Spleen (tissue), 11 donors: Measurements from ENCODE around the gene BAZ1B. TPM values are rescaled to one million over a fixed set of nuclear protein-coding genes. Genes with fewer than 3 reads are reported as not detected.
A peak's percentile ranks its signal among the peaks of the same experiment; 100 is the strongest.
"Not testable (repeated sequence)": the region's sequence is repeated elsewhere in the genome, so short reads cannot be mapped to it uniquely, and the experiment has no call there.

ENCODE experiments used
- DNase-seq: peaks from one replicate; pipeline ENCODE4 v3.0.0-alpha.2; 2020
- H3K27ac ChIP-seq, 8 donors: fragments of 200-600 bp; sonication (generic) in 7 of 8; 1 replicate in 4 of 8; 2 replicates in 4 of 8; pipeline versions ENCODE4 v1.5.0 to v1.8.0; 2016 to 2021; ENCODE audit warnings: inconsistent platforms in 4 of 8, mild to moderate bottlenecking in 4 of 8, moderate library complexity in 1 of 8
- H3K27me3 ChIP-seq, 7 donors: fragments of 200-600 bp; sonication (generic) in 6 of 7; replicated peaks in 1 of 7; 1 replicate in 4 of 7; 2 replicates in 3 of 7; pipeline versions ENCODE4 v1.5.0 to v1.8.0; 2016 to 2021; ENCODE audit warnings: inconsistent platforms in 3 of 7, mild to moderate bottlenecking in 1 of 7
- H3K36me3 ChIP-seq, 6 donors: fragments of 200-600 bp; sonication (generic) in 5 of 6; 1 replicate in 4 of 6; 2 replicates in 2 of 6; pipeline versions ENCODE4 v1.5.0 to v1.8.0; 2016 to 2021; ENCODE audit warnings: inconsistent platforms in 2 of 6
- H3K4me1 ChIP-seq, 6 donors: fragments of 200-600 bp; sonication (generic) in 5 of 6; 1 replicate in 3 of 6; 2 replicates in 3 of 6; pipeline versions ENCODE4 v1.5.0 to v1.8.0; 2016 to 2021; ENCODE audit warnings: inconsistent platforms in 3 of 6
- H3K4me3 ChIP-seq, 8 donors: fragments of 200-600 bp; sonication (generic) in 7 of 8; 1 replicate in 4 of 8; 2 replicates in 4 of 8; pipeline versions ENCODE4 v1.5.0 to v1.8.0; 2016 to 2021; ENCODE audit warnings: inconsistent platforms in 4 of 8, mild to moderate bottlenecking in 4 of 8, moderate library complexity in 2 of 8
- H3K9me3 ChIP-seq, 8 donors: fragments of 200-600 bp; sonication (generic) in 7 of 8; 1 replicate in 4 of 8; 2 replicates in 4 of 8; pipeline versions ENCODE4 v1.5.0 to v1.8.0; 2016 to 2021; ENCODE audit warnings: inconsistent platforms in 4 of 8
- CTCF ChIP-seq, 11 experiments: fragments of 200-600 bp in 7 of 11; fragments of 450-650 bp in 4 of 11; sonication (generic) in 4 of 11; IDR thresholded peaks in 8 of 11; conservative IDR thresholded peaks in 3 of 11; 1 replicate in 7 of 11; 2 replicates in 4 of 11; pipeline versions ENCODE4 v1.4.0 to v1.8.0; 2016 to 2021; ENCODE audit warnings: antibody characterized with exemption in 11 of 11, inconsistent platforms in 4 of 11, mild to moderate bottlenecking in 1 of 11
- POLR2A ChIP-seq, 3 donors: fragments of 450-650 bp; IDR thresholded peaks; one replicate each; pipeline ENCODE4 v1.5.1; 2017; ENCODE audit warnings: antibody characterized with exemption in 3 of 3, mild to moderate bottlenecking in 1 of 3
- POLR2AphosphoS5 ChIP-seq, 3 donors: sonication (generic); formaldehyde crosslinking; IDR thresholded peaks; one replicate each; pipeline ENCODE4 v1.5.1; 2017; ENCODE audit warnings: antibody characterized with exemption in 3 of 3
- WGBS, 5 donors: extraction: QIAGEN DNeasy Blood & Tissue Kit in 3 of 5; methylation state at CpG; one replicate each; pipeline versions ENCODE4 v1.1.5 to v1.1.7; 2013 to 2018; 5-methylcytosine and 5-hydroxymethylcytosine counted together
- intact Hi-C: fragments of 100-400 bp; cut with DNase I; formaldehyde crosslinking; loops from one replicate; pipeline ENCODE4 v1.15.0; 2023; ENCODE audit warnings: low total_unique reads
- polyA plus RNA-seq, 3 donors: library from polyadenylated mRNA; stranded (reverse); fragments of 200-250 nt; gene quantifications; one replicate each; pipeline ENCODE4 v1.2.1, GENCODE V29; 2013
- total RNA-seq, 7 donors: library from RNA; depleted of rRNA in 3 of 7; stranded (reverse); fragments of >200 nt in 3 of 7; fragmentation: NEBNext Ultra II Directional in 4 of 7; extraction: Animal tissue kit (Norgen Biotek cat#: 25700) in 4 of 7; gene quantifications; one replicate each; pipeline versions ENCODE4 v1.1.0 to v1.2.1, GENCODE V29; 2016 to 2021
- donor health status: healthy with polysubstance abuse.
- donor health status: DM: no; HTN: no; CAD: no; lungs with moderate emphysema.
- donor health status: DM: no; HTN: no; CAD: no.
- donor health status: Bipolar disorder and iron deficiency.
- donor health status: healthy.
- donor health status: DM: no; HTN: no; CAD: no.
- donor health status: DM: yes; HTN: yes; CAD: no.

The BAZ1B gene
- total and polyA plus RNA-seq, 10 donors: 9.2 to 61.4 (median 54.9) TPM

DNA sequence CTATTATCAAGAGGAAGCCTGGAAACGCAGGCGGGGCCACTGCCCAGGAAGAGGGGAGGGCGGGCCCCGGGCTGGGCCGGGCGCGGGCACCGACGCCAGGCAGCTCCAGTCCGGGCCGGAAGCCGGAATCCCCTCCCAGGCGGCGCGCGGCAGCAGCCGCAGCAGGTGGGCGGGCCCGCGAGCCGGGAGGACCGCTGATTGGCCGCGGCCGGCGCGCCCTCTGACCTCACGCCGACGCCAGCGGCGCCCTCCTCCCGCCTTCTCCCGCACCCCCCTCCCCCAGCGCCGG, 35.0 kb upstream of the BAZ1B start:
- Histone ChIP-seq H3K36me3 (peaks cover 0 to 31% (median 17%) of the 10 kb centered on the region in 6 donors), H3K27ac (peak overlapping the region; percentile 90 to 100 (median 99)), H3K4me1 (peaks cover 11 to 55% (median 32%) of the 10 kb centered on the region in 6 donors), H3K27me3 (no peaks in the 10 kb centered on the region), H3K4me3 (peak overlapping the region; percentile 30 to 77 (median 68)), H3K9me3 (no peaks in the 10 kb centered on the region)
- 0 to 1% (median 0%) methylated on average over 19 to 36 of the region's 36 CpGs; no CpG with 5 or more reads in 1 of the 5 donors for WGBS, 5 donors
- peak; percentile 98 for DNase-seq
- intact Hi-C loops: no loop called here
- TF ChIP-seq POLR2AphosphoS5 (IDR thresholded peaks at IDR 0.05) (peak; percentile 75 to 88 (median 85)), POLR2A (IDR thresholded peaks at IDR 0.05) (no peak), CTCF (IDR thresholded peaks at IDR 0.05 in 8 of 11, conservative IDR thresholded peaks at IDR 0.05 in 3 of 11) (peak in 2 of 11 experiments; percentile 21)

DNA sequence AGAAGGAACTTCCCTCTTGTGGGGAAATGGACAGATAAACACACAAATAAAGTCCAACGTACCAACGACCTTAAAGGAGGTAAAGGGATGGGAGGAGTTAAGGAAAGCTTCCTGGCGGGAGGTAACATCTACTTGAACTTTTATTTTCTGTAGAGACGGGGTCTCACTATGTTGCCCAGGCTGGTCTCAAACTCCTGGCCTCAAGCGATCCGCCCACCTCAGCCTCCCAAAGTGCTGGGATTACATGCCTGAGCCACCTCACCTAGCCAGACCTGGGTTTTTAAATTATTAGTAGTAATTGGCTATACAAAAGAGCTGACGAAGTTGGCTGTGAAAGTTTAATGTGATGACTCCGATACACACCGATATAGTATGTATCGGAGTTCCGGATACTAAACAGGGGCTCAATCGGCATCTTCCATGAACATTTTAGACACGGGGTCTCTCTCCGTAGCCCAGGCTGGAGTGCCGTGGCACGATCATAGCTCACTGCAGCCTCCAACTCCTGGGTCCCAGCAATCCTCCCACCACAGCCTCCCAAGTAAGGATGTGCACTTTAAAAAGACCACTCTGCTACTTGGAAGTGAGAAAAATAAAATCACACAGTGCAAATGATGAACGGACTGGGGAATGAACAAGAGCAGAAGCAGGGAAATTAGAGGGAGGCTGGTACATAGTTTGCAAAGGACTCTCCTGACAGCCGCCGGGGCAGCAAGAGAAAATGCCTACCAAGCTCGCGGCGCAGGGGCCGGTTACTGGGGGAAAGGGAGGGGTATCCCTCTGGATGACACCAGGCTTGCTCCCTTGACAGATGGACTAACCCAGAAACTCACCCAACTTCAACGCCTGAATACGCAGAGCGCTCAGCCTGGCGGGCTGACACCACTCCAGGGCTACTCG, 34.4 kb upstream of the BAZ1B start:
- Histone ChIP-seq H3K27me3 (no peaks in the 10 kb centered on the region), H3K36me3 (peaks cover 0 to 37% (median 22%) of the 10 kb centered on the region in 6 donors), H3K4me1 (peaks cover 11 to 58% (median 33%) of the 10 kb centered on the region in 6 donors), H3K4me3 (peak overlapping the region; percentile 30 to 77 (median 68)), H3K9me3 (no peaks in the 10 kb centered on the region), H3K27ac (peak overlapping the region; percentile 90 to 100 (median 99))
- 20 to 28% (median 24%) methylated on average over 27 to 28 of the region's 28 CpGs for WGBS, 5 donors
- intact Hi-C loops: no loop called here
- DNase-seq: no peak
- TF ChIP-seq POLR2AphosphoS5 (IDR thresholded peaks at IDR 0.05) (no peak), POLR2A (IDR thresholded peaks at IDR 0.05) (no peak), CTCF (IDR thresholded peaks at IDR 0.05 in 8 of 11, conservative IDR thresholded peaks at IDR 0.05 in 3 of 11) (no peak)

- H3K27ac ChIP-seq: peak overlapping the region in 6 of 8 donors; percentile 15 to 100 (median 100)
- no peaks in the 10 kb centered on the region for H3K9me3 ChIP-seq
- no peaks in the 10 kb centered on the region for H3K27me3 ChIP-seq
- peak overlapping the region in 7 of 8 donors; percentile 54 to 77 (median 70) for H3K4me3 ChIP-seq
- DNase-seq: no peak
- TF ChIP-seq POLR2A (IDR thresholded peaks at IDR 0.05) (no peak), CTCF (IDR thresholded peaks at IDR 0.05 in 8 of 11, conservative IDR thresholded peaks at IDR 0.05 in 3 of 11) (no peak), POLR2AphosphoS5 (IDR thresholded peaks at IDR 0.05) (no peak)
- H3K36me3 ChIP-seq: peaks cover 0 to 47% (median 29%) of the 10 kb centered on the region in 6 donors
- H3K4me1 ChIP-seq: peaks cover 11 to 65% (median 33%) of the 10 kb centered on the region in 6 donors
- 51 to 71% (median 61%) methylated on average over 6 of the region's 6 CpGs for WGBS, 5 donors
- intact Hi-C loops: no loop called here
Observed at GRCh38 chr7:73555411-73555982, 33.4 kb upstream of the BAZ1B start.

- H3K9me3 ChIP-seq, DNase-seq, H3K27ac ChIP-seq, H3K4me3 ChIP-seq, H3K27me3 ChIP-seq, intact Hi-C loops: not testable (repeated sequence)
- H3K4me1 ChIP-seq: peaks cover 5 to 86% (median 25%) of the 10 kb centered on the region in 6 donors
- 85 to 96% (median 92%) methylated on average over 5 of the region's 5 CpGs for WGBS, 5 donors
- H3K36me3 ChIP-seq: peaks cover 0 to 100% (median 61%) of the 10 kb centered on the region in 6 donors
Observed at GRCh38 chr7:73550093-73550492, 28.0 kb upstream of the BAZ1B start.
